A673 (cell line): ENCODE measurements around the gene CCN5. TPM values are rescaled to one million over a fixed set of nuclear protein-coding genes. Genes with fewer than 3 reads are reported as not detected.
"Not testable (repeated sequence)": the region's sequence is repeated elsewhere in the genome, so short reads cannot be mapped to it uniquely, and the experiment has no call there.

ENCODE experiments used
- Bru-seq: library from RNA; stranded (reverse); fragments of 400-500 nt; gene quantifications from one replicate; lab custom pipeline; 2021; lab: Mats Ljungman, UMichigan
- BruChase-seq, 2 experiments: library from RNA; stranded (reverse); fragments of 400-500 nt; gene quantifications; one replicate each; lab custom pipeline; 2021; lab: Mats Ljungman, UMichigan
- BruUV-seq: library from RNA; stranded (reverse); fragments of 400-500 nt; replicated peaks from 2 replicates; lab custom pipeline; 2021; lab: Mats Ljungman, UMichigan
- CTCF ChIA-PET: fragments of 300-600 bp; sonication (Branson Sonifier 250); formaldehyde crosslinking; loops from one replicate; lab custom pipeline; 2022; ENCODE audit warnings: antibody characterized with exemption; lab: Charles Lee
- POLR2A ChIA-PET: fragments of 300-600 bp; sonication (Branson Sonifier 250); formaldehyde crosslinking; loops from one replicate; lab custom pipeline; 2022; ENCODE audit warnings: antibody characterized with exemption; ENCODE audit not compliant: low non-redundant PET; lab: Charles Lee
- DNase-seq: peaks from one replicate; pipeline ENCODE4 v3.0.0-alpha.2; 2015; ENCODE audit warnings: low spot score
- H3K27ac ChIP-seq: fragments of 200-600 bp; sonication (generic); 2 replicates; pipeline ENCODE4 v1.5.1; 2016; ENCODE audit warnings: mixed run types, low read depth, mild to moderate bottlenecking, mixed read lengths, antibody characterized with exemption, low read length; ENCODE audit not compliant: poor library complexity, severe bottlenecking
- H3K27me3 ChIP-seq: fragments of 200-600 bp; sonication (generic); replicated peaks from 2 replicates; pipeline ENCODE4 v1.6.1; 2017; ENCODE audit warnings: mixed run types, low read depth, mild to moderate bottlenecking, mixed read lengths, antibody characterized with exemption, low read length; ENCODE audit not compliant: insufficient read depth, poor library complexity
- H3K36me3 ChIP-seq: fragments of 200-600 bp; sonication (generic); 2 replicates; pipeline ENCODE4 v1.6.1; 2016; ENCODE audit warnings: mixed run types, mild to moderate bottlenecking, mixed read lengths, antibody characterized with exemption, low read length; ENCODE audit not compliant: insufficient read depth, poor library complexity, severe bottlenecking
- H3K4me1 ChIP-seq: fragments of 200-600 bp; sonication (generic); 2 replicates; pipeline ENCODE4 v1.6.1; 2017; ENCODE audit warnings: mixed run types, mild to moderate bottlenecking, mixed read lengths, antibody characterized with exemption, low read length; ENCODE audit not compliant: insufficient read depth, poor library complexity, severe bottlenecking
- H3K4me3 ChIP-seq: fragments of 200-600 bp; sonication (generic); 2 replicates; pipeline ENCODE4 v1.5.1; 2016; ENCODE audit warnings: low read depth, mixed run types, mild to moderate bottlenecking, mixed read lengths, low read length; ENCODE audit not compliant: poor library complexity, severe bottlenecking
- H3K9me3 ChIP-seq: fragments of 200-600 bp; sonication (generic); 2 replicates; pipeline ENCODE4 v1.6.1; 2016; ENCODE audit warnings: mixed run types, low read depth, mild to moderate bottlenecking, mixed read lengths, antibody characterized with exemption, low read length; ENCODE audit not compliant: poor library complexity, severe bottlenecking
- EZH2 ChIP-seq: fragments of 200-600 bp; sonication (generic); IDR thresholded peaks from 2 replicates; pipeline ENCODE4 v1.6.1; 2017; ENCODE audit warnings: borderline replicate concordance, low read depth, mild to moderate bottlenecking, mixed read lengths, antibody characterized with exemption, low read length; ENCODE audit not compliant: poor library complexity, severe bottlenecking
- intact Hi-C: fragments of 100-400 bp; cut with micrococcal nuclease; formaldehyde crosslinking; loops from one replicate; pipeline ENCODE4 v1.10.0; 2022; ENCODE audit not compliant: unreplicated experiment
- long read RNA-seq: library from polyadenylated mRNA; stranded (forward); transcript quantifications from one replicate; pipeline ENCODE4 v2.0.0, GENCODE V29; 2022
- total RNA-seq: library from RNA; stranded (reverse); gene quantifications from 2 replicates; pipeline ENCODE4 v1.2.3, GENCODE V29; 2021

The CCN5 gene, protein sequence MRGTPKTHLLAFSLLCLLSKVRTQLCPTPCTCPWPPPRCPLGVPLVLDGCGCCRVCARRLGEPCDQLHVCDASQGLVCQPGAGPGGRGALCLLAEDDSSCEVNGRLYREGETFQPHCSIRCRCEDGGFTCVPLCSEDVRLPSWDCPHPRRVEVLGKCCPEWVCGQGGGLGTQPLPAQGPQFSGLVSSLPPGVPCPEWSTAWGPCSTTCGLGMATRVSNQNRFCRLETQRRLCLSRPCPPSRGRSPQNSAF
- total RNA-seq (not detected in 2 replicates), Bru-seq, nascent RNA (not detected), BruChase-seq, experiment 1, labeled RNA remaining after a 2-hour chase (percentile 13 among the genes with signal in this experiment), BruChase-seq, experiment 2, labeled RNA remaining after a 6-hour chase (not detected)
- long read RNA-seq, result 0 reads

GRCh38 chr20:44714701-44715498, at the start of gene CCN5:
TSS of gene CCN5 (plus strand) at chr20:44715369. CDS start at chr20:44715391, 22 bp downstream.
- CTCF ChIA-PET, result no interaction called here
- no TSS peak for BruUV-seq
- intact Hi-C loops, result no loop called here

DNA sequence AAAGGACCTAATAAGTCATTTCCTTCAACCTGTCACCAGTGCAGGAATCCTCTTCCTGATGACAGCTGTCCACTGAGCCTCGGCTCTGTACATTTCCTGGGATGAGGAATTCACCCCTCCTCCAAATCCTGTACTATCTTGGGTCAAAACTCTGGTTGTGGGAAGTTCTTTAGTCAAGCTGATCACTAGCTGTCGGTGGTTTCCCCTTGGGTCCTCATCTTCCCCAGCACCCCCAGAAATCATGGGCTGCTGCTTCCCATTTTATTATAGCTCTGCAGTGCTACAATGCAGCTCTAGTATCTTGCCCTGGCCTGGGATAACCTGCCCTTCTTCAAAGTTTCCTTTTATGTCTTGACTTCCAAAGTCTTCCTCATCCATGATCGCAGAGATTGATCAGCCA, 49.1 kb upstream of the CCN5 start:
- intact Hi-C loops, result no loop called here
- POLR2A ChIA-PET, result no interaction called here
- H3K4me1 ChIP-seq, result no peaks in the 10 kb centered on the region
- BruUV-seq, result no TSS peak
- DNase-seq, result no peak
- H3K4me3 ChIP-seq, result no peak overlapping the region
- no peaks in the 10 kb centered on the region for H3K9me3 ChIP-seq
- no peaks in the 10 kb centered on the region for H3K27me3 ChIP-seq
- no peak for TF ChIP-seq EZH2
- no peak overlapping the region for H3K27ac ChIP-seq
- H3K36me3 ChIP-seq, result no peaks in the 10 kb centered on the region
- CTCF ChIA-PET, result interaction anchor here (0.9 kb wide), 1 partner anchor 18 kb away, joined by 3 read pairs; no protein-coding TSS in a partner anchor

More at GRCh38 chr20:44714701-44715498, at the start of gene CCN5:
- POLR2A ChIA-PET, result no interaction called here
- peak; percentile 57 for DNase-seq
- H3K4me1 ChIP-seq, result peaks cover 10% of the 10 kb centered on the region
- no peak for TF ChIP-seq EZH2
- H3K36me3 ChIP-seq, result no peaks in the 10 kb centered on the region
- no peak within 1 kb of the TSS for H3K4me3 ChIP-seq
- H3K27ac ChIP-seq, result no peak within 1 kb of the TSS
- H3K27me3 ChIP-seq, result no peaks in the 10 kb centered on the region
- no peaks in the 10 kb centered on the region for H3K9me3 ChIP-seq

GRCh38 chr20:44670851-44671250, 44.3 kb upstream of the CCN5 start:
- intact Hi-C loops, H3K4me1 ChIP-seq, H3K9me3 ChIP-seq, H3K27ac ChIP-seq, DNase-seq, H3K36me3 ChIP-seq, H3K27me3 ChIP-seq, BruUV-seq, POLR2A ChIA-PET, CTCF ChIA-PET, H3K4me3 ChIP-seq: not testable (repeated sequence)

GRCh38 chr20:44671541-44671940, 43.6 kb upstream of the CCN5 start:
- H3K4me1 ChIP-seq, BruUV-seq, H3K36me3 ChIP-seq, H3K4me3 ChIP-seq, intact Hi-C loops, H3K27ac ChIP-seq, CTCF ChIA-PET, DNase-seq, H3K9me3 ChIP-seq, H3K27me3 ChIP-seq, POLR2A ChIA-PET: not testable (repeated sequence)

DNA sequence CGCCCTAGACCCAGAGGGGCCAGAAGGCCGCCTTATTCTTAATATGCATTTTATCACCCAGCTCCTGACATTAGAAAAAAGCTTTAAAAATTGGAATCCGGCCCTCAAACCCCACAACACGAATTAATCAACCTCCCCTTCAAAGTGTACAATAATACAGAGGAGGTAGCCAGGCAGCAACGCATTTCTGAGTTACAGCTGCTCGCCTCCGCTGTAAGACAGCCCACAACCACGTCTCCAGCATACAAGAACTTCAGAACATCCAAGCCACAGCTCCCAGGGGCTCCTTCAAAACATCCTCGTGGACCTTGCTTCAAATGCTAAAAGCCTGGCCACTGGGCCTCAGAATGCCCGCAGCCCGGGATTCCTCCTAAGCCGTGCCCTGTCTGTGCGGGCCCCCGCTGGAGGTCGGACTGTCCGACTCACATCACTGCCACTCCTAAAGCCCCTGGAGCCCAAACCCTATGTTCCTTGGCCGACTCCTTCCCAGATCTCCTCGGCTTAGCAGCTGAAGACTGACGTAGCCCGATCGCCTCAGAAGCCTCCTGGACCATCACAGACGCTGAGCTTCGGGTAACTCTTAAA, 42.8 kb upstream of the CCN5 start:
- H3K4me3 ChIP-seq, H3K36me3 ChIP-seq, H3K9me3 ChIP-seq, H3K27ac ChIP-seq, H3K4me1 ChIP-seq, DNase-seq, intact Hi-C loops, CTCF ChIA-PET, BruUV-seq, H3K27me3 ChIP-seq, POLR2A ChIA-PET: not testable (repeated sequence)
